Neural cell (in vitro differentiated cells): Measurements from ENCODE around the gene SUSD5.

Source experiments
- CTCF ChIP-seq: fragments of 450-650 bp; IDR thresholded peaks from 2 replicates; pipeline ENCODE4 v1.5.1; 2014; ENCODE audit warnings: antibody characterized with exemption, mild to moderate bottlenecking, moderate library complexity; ENCODE audit not compliant: poor library complexity, severe bottlenecking
- EP300 ChIP-seq: fragments of 450-650 bp; conservative IDR thresholded peaks from 2 replicates; pipeline ENCODE4 v1.6.1; 2014; ENCODE audit warnings: antibody characterized with exemption, mild to moderate bottlenecking, moderate library complexity; ENCODE audit not compliant: poor library complexity, severe bottlenecking
- EZH2 ChIP-seq: fragments of 200-600, 300-800 bp; shearing (Covaris generic), sonication (generic); IDR thresholded peaks from 2 replicates; pipeline ENCODE4 v1.6.1; 2014; ENCODE audit warnings: antibody characterized with exemption, low read length, borderline replicate concordance, mild to moderate bottlenecking; ENCODE audit not compliant: insufficient read depth, poor library complexity, severe bottlenecking
- MXI1 ChIP-seq: fragments of 450-650 bp; conservative IDR thresholded peaks from 2 replicates; pipeline ENCODE4 v1.6.1; 2014; ENCODE audit warnings: antibody characterized with exemption, mild to moderate bottlenecking; ENCODE audit not compliant: poor library complexity, severe bottlenecking
- POLR2AphosphoS5 ChIP-seq: IDR thresholded peaks from 2 replicates; pipeline ENCODE4 v1.6.1; 2012
- SMC3 ChIP-seq: fragments of 450-650 bp; conservative IDR thresholded peaks from 2 replicates; pipeline ENCODE4 v1.6.1; 2014; ENCODE audit warnings: antibody characterized with exemption, mild to moderate bottlenecking, moderate library complexity; ENCODE audit not compliant: poor library complexity
- TAF1 ChIP-seq: IDR thresholded peaks from 2 replicates; pipeline ENCODE4 v1.6.1; 2012; ENCODE audit warnings: low read depth

- TF ChIP-seq CTCF: no peak
- TF ChIP-seq POLR2AphosphoS5: no peak
- no peak for TF ChIP-seq EZH2
- no peak for TF ChIP-seq EP300
- TF ChIP-seq SMC3: no peak
- TF ChIP-seq MXI1: no peak
- TF ChIP-seq TAF1: no peak
Measured at GRCh38 chr3:33115024-33115768, 103.4 kb downstream of the SUSD5 start.
